GM19025 (cell line): ENCODE data around the gene HPSE2.
"Not testable (repeated sequence)": the region's sequence is repeated elsewhere in the genome, so short reads cannot be mapped to it uniquely, and the experiment has no call there.

Experiments used
- ATAC-seq: cut with Tn5 transposase; IDR thresholded peaks from one replicate; pipeline ENCODE4 v1.9.1; 2021; ENCODE audit warnings: mild to moderate bottlenecking, low read depth, moderate library complexity; ENCODE audit not compliant: unreplicated experiment

HPSE2 gene

GRCh38 chr10:98528805-98529183 lies 706.9 kb downstream of the HPSE2 start:
- ATAC-seq, result no peak

- ATAC-seq, result no peak
Observed at GRCh38 chr10:98528166-98528804, 707.4 kb downstream of the HPSE2 start.

- no peak for ATAC-seq
Observed at GRCh38 chr10:98525969-98526368, 709.7 kb downstream of the HPSE2 start.

GRCh38 chr10:98524124-98524523 lies 711.5 kb downstream of the HPSE2 start:
- no peak for ATAC-seq

- no peak for ATAC-seq
Observed at GRCh38 chr10:98519841-98520240, 715.8 kb downstream of the HPSE2 start.

GRCh38 chr10:98517672-98518071 lies 718.0 kb downstream of the HPSE2 start:
- ATAC-seq, result no peak

- ATAC-seq, result no peak
Observed at GRCh38 chr10:98516352-98516751, 719.3 kb downstream of the HPSE2 start.

- ATAC-seq, result no peak
Observed at GRCh38 chr10:98513704-98514103, 721.9 kb downstream of the HPSE2 start.

GRCh38 chr10:98511876-98512275 lies 723.8 kb downstream of the HPSE2 start:
- no peak for ATAC-seq

- ATAC-seq, result no peak
Observed at GRCh38 chr10:98510412-98510995, 725.1 kb downstream of the HPSE2 start.

- ATAC-seq, result no peak
Observed at GRCh38 chr10:98509745-98510144, 725.9 kb downstream of the HPSE2 start.

GRCh38 chr10:98502535-98502934 lies 733.1 kb downstream of the HPSE2 start:
- ATAC-seq, result not testable (repeated sequence)

- no peak for ATAC-seq
Observed at GRCh38 chr10:98492763-98493162, 742.9 kb downstream of the HPSE2 start.

- no peak for ATAC-seq
Observed at GRCh38 chr10:98489561-98490481, 745.8 kb downstream of the HPSE2 start.

GRCh38 chr10:98488669-98489430 lies 746.8 kb downstream of the HPSE2 start:
- no peak for ATAC-seq

- no peak for ATAC-seq
Observed at GRCh38 chr10:98487649-98488048, 748.0 kb downstream of the HPSE2 start.

- ATAC-seq, result no peak
Observed at GRCh38 chr10:98486421-98486820, 749.2 kb downstream of the HPSE2 start.

GRCh38 chr10:98485959-98486358 lies 749.7 kb downstream of the HPSE2 start:
- ATAC-seq, result no peak

- ATAC-seq, result no peak
Observed at GRCh38 chr10:98483658-98484057, 752.0 kb downstream of the HPSE2 start.

- ATAC-seq, result no peak
Observed at GRCh38 chr10:98482096-98482495, 753.6 kb downstream of the HPSE2 start.
